Measurements from ENCODE around the gene FGD2. TPM values are rescaled to one million over a fixed set of nuclear protein-coding genes. Genes with fewer than 3 reads are reported as not detected.

Gene FGD2
- total and polyA plus RNA-seq, 9 of the 15 experiments (the other 6 are each of a cell fraction or from before 2014, with no cell fraction given): 0.09 TPM; not detected in 8

GRCh38 chr6:36999061-36999750 lies 6.2 kb upstream of the FGD2 start:
- FAIRE-seq: no peak
- BruUV-seq (replicated peaks): no TSS peak

GRCh38 chr6:36999751-37000125 lies 5.7 kb upstream of the FGD2 start:
- FAIRE-seq: no peak
- CTCF ChIA-PET (ENCODE audit: low intra/inter-chr PET ratio): no interaction called here
- in situ Hi-C loops (cut with MboI): loop anchor here (5.0 to 25.0 kb wide), 2 partner anchors 227 to 1488 kb away; no protein-coding TSS in a partner anchor
- TF ChIP-seq ZHX1 (conservative IDR thresholded peaks at IDR 0.05; ENCODE audit: low read length) (no peak), RUNX1 (IDR thresholded peaks at IDR 0.05; ENCODE audit: low read depth) (no peak), NCOA4 (IDR thresholded peaks at IDR 0.05; ENCODE audit: partially characterized antibody) (no peak), CCAR2 (IDR thresholded peaks at IDR 0.05; ENCODE audit: low read depth, low read length) (no peak), ZNF699 (CRISPR knock-in tag; IDR thresholded peaks at IDR 0.05; ENCODE audit: insufficient replicate concordance) (no peak)

More at GRCh38 chr6:36999061-36999750, 6.2 kb upstream of the FGD2 start:
- ChIA-PET CTCF (ENCODE audit: low intra/inter-chr PET ratio) (no interaction called here), POLR2A (interaction anchor here (0.6 kb wide), 2 partner anchors 173 to 794 kb away, joined by 3 read pairs; no protein-coding TSS in a partner anchor)
- Histone ChIP-seq H4K20me1 (replicated peaks; ENCODE audit: control insufficient read depth, insufficient read depth, low read length) (no peaks in the 10 kb centered on the region), H3K79me2 (ENCODE audit: control insufficient read depth, insufficient read depth, low read length) (no peaks in the 10 kb centered on the region), H3K4me1 (replicated peaks in 1 of 2; ENCODE audit: control insufficient read depth in 2 of 2, insufficient read depth in 2 of 2, low read length in 2 of 2) (peaks cover 0 to 4% of the 10 kb centered on the region in 2 experiments; a peak in 1 of 5 replicates), H3K27ac (ENCODE audit: extremely low read depth, low read depth, low read length) (no peak overlapping the region), H2AFZ (ENCODE audit: low read depth, low read length) (no peak overlapping the region), H3K9me1 (ENCODE audit: control insufficient read depth, insufficient read depth, low read length) (no peaks in the 10 kb centered on the region), H3K9me3 (replicated peaks; ENCODE audit: control insufficient read depth, insufficient read depth, low read depth, low read length) (no peaks in the 10 kb centered on the region), H3K9ac (ENCODE audit: insufficient read depth in 1 of 2, low read depth in 2 of 2, low read length in 2 of 2) (no peak overlapping the region), H3K4me3 (no peak overlapping the region), H3K4me2 (ENCODE audit: insufficient read depth, low read length) (no peak overlapping the region), H3K36me3 (ENCODE audit: control insufficient read depth, insufficient read depth, low read length) (no peaks in the 10 kb centered on the region), H3K27me3 (ENCODE audit: control insufficient read depth in 2 of 2, insufficient read depth in 2 of 2, low read length in 2 of 2) (peaks cover 36 to 49% of the 10 kb centered on the region in 2 experiments)
- intact Hi-C loops (cut with micrococcal nuclease) (no loop called here), in situ Hi-C loops (cut with MboI) (no loop called here)
- ATAC-seq: no peak
- TF ChIP-seq NCOA1 (IDR thresholded peaks at IDR 0.05; ENCODE audit: low read depth): no peak
- TF ChIP-seq ZZZ3 (IDR thresholded peaks at IDR 0.05): no peak
- no peak for TF ChIP-seq PTRF (tag; IDR thresholded peaks at IDR 0.05)
- no peak for DNase-seq (ENCODE audit: extremely low read depth in 1 of 4, low spot score in 3 of 4)
- WGBS (ENCODE audit: insufficient coverage, low coverage, missing lambda C conversion rate): 20% methylated on average over 15 of the region's 15 CpGs

More at GRCh38 chr6:36999751-37000125, 5.7 kb upstream of the FGD2 start:
- H3K4me2 ChIP-seq (ENCODE audit: insufficient read depth, low read length): no peak overlapping the region
- no peaks in the 10 kb centered on the region for H3K79me2 ChIP-seq (ENCODE audit: control insufficient read depth, insufficient read depth, low read length)
- no peaks in the 10 kb centered on the region for H4K20me1 ChIP-seq (replicated peaks; ENCODE audit: control insufficient read depth, insufficient read depth, low read length)
- no peak overlapping the region for H3K4me3 ChIP-seq
- peaks cover 35 to 45% of the 10 kb centered on the region in 2 experiments for H3K27me3 ChIP-seq (ENCODE audit: control insufficient read depth in 2 of 2, insufficient read depth in 2 of 2, low read length in 2 of 2)
- peaks cover 0 to 4% of the 10 kb centered on the region in 2 experiments; a peak in 1 of 5 replicates for H3K4me1 ChIP-seq (replicated peaks in 1 of 2; ENCODE audit: control insufficient read depth in 2 of 2, insufficient read depth in 2 of 2, low read length in 2 of 2)
- no peak overlapping the region for H3K27ac ChIP-seq (ENCODE audit: extremely low read depth, low read depth, low read length)
- H3K9me1 ChIP-seq (ENCODE audit: control insufficient read depth, insufficient read depth, low read length): no peaks in the 10 kb centered on the region
- H3K36me3 ChIP-seq (ENCODE audit: control insufficient read depth, insufficient read depth, low read length): no peaks in the 10 kb centered on the region
- DNase-seq (ENCODE audit: extremely low read depth in 1 of 4, low spot score in 3 of 4) (no peak), ATAC-seq (no peak)
- no peak overlapping the region for H2AFZ ChIP-seq (ENCODE audit: low read depth, low read length)
- intact Hi-C loops (cut with micrococcal nuclease): loop anchor here (10.0 kb wide), 1 partner anchor 385 kb away; no protein-coding TSS in a partner anchor
- POLR2A ChIA-PET: interaction anchor here (0.6 kb wide), 1 partner anchor 794 kb away, joined by 3 read pairs; no protein-coding TSS in a partner anchor
- BruUV-seq (replicated peaks): no TSS peak
- H3K9ac ChIP-seq (ENCODE audit: insufficient read depth in 1 of 2, low read depth in 2 of 2, low read length in 2 of 2): no peak overlapping the region
- no peaks in the 10 kb centered on the region for H3K9me3 ChIP-seq (replicated peaks; ENCODE audit: control insufficient read depth, insufficient read depth, low read depth, low read length)
- 22% methylated on average over 4 of the region's 4 CpGs for WGBS (ENCODE audit: insufficient coverage, low coverage, missing lambda C conversion rate)
